AML-193 (cell line): ENCODE data around the gene HLA-DMB.
"Not testable (repeated sequence)": the region's sequence is repeated elsewhere in the genome, so short reads cannot be mapped to it uniquely, and the experiment has no call there.

ENCODE experiments used
- DNase-seq, 2 experiments: peaks; one replicate each; lab custom pipeline; 2025; lab: John Stamatoyannopoulos, UW

The HLA-DMB gene

GRCh38 chr6:32950010-32950409 is 9.2 kb upstream of the HLA-DMB start:
- DNase-seq, result no peak

DNA sequence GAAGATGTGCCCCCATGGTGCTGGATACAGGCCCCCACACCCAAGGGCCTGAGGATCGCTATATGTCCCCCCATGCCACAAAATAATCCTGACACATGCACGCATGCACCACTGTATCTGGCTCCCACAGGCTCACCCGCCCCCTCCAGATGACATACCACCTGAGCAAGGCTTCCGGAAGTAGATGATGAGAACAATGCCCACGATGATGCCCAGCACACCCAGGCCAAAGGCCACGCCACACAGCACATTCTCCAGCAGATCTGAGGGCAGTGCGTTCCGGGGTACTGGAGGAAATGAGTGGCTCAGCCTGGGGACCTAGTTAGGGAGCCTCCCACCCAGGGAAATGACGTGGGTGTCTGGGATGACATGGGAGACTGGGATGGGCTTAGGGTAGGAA is 8.3 kb upstream of the HLA-DMB start:
- DNase-seq, result no peak

DNA sequence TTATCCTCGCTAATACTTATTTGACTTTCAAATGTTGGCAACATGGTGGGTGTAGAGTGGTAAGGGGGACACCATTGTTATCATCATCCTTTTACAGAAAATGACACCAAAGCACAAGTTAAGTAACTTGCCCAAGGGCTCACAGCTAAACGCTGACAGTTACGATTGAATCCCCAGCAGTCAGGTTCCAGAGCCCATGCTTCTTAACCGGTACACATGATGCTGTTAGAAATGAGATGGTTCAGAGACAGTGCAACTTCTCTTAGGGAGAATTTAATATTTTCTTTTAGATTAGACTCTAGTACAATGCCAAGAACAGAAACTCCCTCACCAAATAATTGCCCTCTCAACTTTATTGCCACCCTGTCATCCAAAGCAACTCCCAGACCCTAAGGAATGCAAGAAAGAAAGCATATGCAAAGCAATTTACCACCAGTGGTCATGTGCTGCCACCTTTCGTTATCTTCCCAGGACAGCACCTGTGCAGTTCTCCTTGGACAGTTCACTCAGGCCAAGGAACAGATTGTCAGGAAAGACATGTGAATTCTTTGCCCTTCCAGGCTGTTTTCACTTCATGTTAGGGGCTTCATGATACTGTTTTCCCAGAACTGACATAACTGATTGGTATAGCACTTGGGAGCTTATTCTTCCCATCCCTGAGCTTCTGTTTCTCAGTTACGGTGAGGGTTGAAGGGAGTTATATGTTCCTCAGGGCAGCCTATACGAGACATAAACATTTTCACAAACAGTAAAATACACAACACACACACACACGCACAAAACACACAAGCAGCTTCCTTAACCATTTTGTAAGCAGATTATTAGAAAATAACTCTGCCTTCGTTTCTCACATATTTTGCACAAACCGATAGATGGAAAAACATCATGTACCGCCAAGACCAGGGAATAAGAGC is 7.0 kb upstream of the HLA-DMB start:
- no peak for DNase-seq

- DNase-seq, result no peak
These were observed 6.1 kb upstream of the HLA-DMB start for GRCh38 chr6:32946893-32947292.

DNA sequence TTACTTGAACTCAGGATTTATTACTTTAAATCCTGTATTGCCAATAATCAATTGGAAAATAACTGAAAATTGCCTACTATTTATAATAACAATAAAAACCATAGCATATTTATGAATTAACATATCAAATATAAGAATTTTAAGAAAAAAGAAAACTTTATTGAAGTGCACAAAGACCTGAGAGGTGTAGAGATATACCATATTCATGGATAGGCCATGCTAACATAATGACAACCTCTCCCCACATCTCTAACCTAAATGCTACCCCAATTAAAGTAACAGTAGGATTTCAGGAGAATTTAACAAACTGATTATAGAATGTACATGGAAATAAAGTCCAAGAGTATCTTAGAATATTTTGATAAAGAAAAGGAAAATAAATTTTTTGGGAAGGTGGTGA is 5.1 kb upstream of the HLA-DMB start:
- no peak for DNase-seq

GRCh38 chr6:32945108-32945760 is 4.4 kb upstream of the HLA-DMB start:
- DNase-seq, result peak; percentile 26 to 36

DNA sequence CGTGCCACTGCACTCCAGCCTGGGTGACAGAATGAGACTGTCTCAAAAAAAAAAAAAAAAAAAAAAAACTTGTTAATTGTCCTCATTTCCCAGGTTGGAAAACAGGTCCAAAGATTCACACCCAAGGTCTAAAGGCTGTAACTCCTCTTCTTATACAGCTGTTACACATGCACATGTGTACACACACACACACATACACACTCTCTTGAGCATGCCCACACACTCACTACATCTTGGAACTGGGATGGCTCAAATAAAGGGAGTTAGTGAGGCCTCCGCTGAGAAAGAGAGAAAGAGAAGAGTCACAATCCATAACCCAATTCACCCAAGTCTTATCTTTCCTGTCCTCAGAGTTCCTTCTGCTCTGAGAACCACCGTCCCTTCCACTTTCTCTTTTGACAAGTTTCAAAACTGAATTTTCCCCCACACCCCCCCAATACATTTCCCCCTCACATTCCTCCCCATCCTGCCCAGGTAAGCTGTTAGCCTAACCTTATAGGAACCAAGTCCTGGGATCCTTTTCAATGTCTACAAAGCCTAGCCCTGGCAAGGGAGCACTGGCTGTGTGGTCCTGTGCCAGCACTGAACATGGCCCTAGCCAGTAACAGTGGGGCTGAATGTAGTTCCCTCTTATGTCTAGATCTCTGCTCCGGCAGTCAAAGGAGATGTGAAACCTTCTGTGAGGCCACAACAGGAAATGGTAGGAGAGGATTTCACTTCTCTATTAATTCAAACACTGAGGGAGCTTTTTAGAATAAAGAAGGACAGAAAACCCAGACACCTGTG is 3.2 kb upstream of the HLA-DMB start:
- peak; percentile 91 to 95 for DNase-seq

DNA sequence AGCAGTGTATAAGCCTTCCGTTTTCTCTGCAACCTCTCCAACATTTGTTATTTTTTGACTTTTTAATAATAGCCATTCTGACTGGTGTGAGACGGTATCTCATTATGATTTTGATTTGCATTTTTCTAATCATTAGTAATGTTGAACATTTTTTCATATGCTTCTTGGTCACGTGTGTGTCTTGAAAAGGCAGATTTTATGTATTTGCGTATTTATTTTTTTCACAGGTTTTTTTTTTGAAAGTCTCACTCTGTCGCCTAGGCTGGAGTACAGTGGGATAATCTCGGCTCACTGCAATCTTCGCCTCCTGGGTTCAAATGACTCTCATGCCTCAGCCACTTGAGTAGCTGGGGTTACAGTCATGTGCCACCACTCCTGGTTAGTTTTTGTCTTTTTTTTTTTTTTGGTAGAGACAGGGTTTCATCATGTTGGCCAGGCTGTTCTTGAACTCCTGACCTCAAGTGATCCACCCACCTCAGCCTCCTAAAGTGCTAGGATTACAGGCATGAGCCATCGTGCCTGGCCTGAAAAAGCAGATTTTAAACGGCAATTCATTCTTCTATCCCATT is 1.8 kb upstream of the HLA-DMB start:
- not testable (repeated sequence) for DNase-seq

GRCh38 chr6:32941214-32941768 is 463 bp upstream of the HLA-DMB start:
- DNase-seq, result peak; percentile 19 to 25

DNA sequence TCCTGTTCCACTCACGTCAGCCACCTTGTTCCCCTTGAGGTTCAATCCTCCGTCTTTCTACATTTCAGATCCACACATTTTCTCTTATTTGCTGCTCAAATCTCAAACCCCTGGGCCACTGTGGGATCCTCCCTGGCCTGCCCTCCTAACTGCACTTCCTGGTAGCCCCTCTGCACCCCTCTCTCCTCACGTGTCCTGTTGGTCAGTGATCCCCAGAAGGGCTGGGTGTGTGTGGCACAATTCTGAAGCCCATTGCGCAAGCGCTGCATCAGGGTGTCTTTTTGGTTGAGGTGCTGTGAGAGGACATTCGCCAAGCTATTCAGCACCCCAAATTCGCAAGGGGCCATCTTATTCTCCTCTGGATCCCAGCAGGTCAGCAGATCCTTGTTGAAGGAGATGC is 2.3 kb downstream of the HLA-DMB start:
- DNase-seq, result no peak

- DNase-seq, result peak; percentile 57 to 67
These were observed 3.6 kb downstream of the HLA-DMB start for GRCh38 chr6:32937230-32937633.

- peak in 1 of 2 experiments; percentile 16 for DNase-seq
These were observed 4.3 kb downstream of the HLA-DMB start for GRCh38 chr6:32936239-32937152.

- no peak for DNase-seq
These were observed 5.1 kb downstream of the HLA-DMB start for GRCh38 chr6:32935551-32936238.

GRCh38 chr6:32933661-32934085 is 7.2 kb downstream of the HLA-DMB start:
- peak; percentile 67 to 71 for DNase-seq

DNA sequence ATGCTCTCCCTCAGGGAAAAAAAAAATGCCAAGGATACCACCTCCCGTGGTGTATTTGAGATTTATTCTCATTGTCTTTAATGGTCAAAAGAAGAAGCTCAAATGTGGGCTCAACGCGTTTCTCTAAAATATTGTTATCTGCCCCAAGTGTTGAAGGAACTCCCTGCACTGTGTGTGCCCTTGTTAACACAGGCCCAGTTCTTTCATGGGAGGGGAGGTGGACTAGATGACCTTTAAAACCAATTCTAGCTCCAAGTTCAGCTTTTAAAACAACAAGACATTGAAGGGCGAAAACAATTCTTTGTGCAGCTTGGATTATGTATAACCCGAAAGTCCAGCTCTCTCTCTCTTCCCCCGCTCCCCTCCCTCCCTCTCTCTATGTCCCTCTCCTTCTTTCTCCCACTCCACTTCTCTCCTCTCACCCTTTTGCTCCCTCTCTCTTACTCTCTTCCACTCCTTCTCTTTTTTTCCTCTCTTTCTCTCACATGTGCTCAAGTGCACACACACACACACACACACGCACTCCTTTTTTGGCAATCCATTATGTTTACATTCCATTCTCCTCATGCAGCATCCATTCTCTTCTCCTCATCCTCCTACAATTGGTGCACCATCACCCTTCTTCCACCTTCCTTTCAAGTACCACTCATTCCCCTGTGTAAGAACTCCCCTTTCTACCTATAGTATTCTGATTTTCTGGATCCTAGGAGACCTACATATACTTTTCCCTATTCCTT is 8.5 kb downstream of the HLA-DMB start:
- DNase-seq, result no peak

- DNase-seq, result no peak
These were observed 9.6 kb downstream of the HLA-DMB start for GRCh38 chr6:32931211-32931610.

- DNase-seq, result no peak
These were observed 18.7 kb downstream of the HLA-DMB start for GRCh38 chr6:32922083-32922482.

- DNase-seq, result peak; percentile 41 to 48
These were observed 20.1 kb downstream of the HLA-DMB start for GRCh38 chr6:32920715-32921114.

DNA sequence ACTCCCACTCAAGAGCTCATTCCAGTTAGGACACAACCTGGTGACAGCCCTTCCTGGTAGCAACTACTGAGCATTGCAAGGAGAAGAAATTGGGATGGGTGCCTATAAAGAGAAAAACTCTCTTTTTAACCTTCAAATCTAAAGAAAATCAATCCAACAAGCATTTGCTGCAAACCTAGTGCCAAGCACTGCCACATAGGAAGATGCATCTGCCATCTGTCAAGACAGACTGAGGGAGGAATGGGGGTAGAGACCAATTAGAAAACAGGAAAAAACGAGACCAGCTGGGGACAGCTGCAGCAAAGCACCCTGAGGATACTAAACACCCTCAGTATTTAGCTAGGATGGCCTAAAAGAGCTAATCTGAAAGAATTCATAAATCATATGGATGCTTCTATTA is 27.9 kb downstream of the HLA-DMB start:
- no peak for DNase-seq
